Spinal cord (tissue), 10 donors: Measurements from ENCODE around the gene NDST3. TPM values are rescaled to one million over a fixed set of nuclear protein-coding genes. Genes with fewer than 3 reads are reported as not detected.

ENCODE experiments used
- DNase-seq, 6 donors: peaks; one replicate each; pipeline versions ENCODE4 v3.0.0 to v3.0.0-alpha.2; 2013 to 2015; ENCODE audit warnings: low spot score in 6 of 6, low read depth in 4 of 6
- H3K27ac ChIP-seq: one replicate; pipeline ENCODE4 v1.5.1; 2013; ENCODE audit warnings: low read depth, low read length, control low read depth
- H3K27me3 ChIP-seq: one replicate; pipeline ENCODE4 v1.6.1; 2013; ENCODE audit warnings: low read length; ENCODE audit not compliant: control insufficient read depth, insufficient read depth
- H3K36me3 ChIP-seq: one replicate; pipeline ENCODE4 v1.6.1; 2013; ENCODE audit warnings: low read length; ENCODE audit not compliant: control insufficient read depth, insufficient read depth
- H3K4me1 ChIP-seq: one replicate; pipeline ENCODE4 v1.6.1; 2013; ENCODE audit warnings: low read length; ENCODE audit not compliant: control insufficient read depth, insufficient read depth
- H3K4me3 ChIP-seq: one replicate; pipeline ENCODE4 v1.5.1; 2013; ENCODE audit warnings: low read depth, low read length, control low read depth
- H3K9me3 ChIP-seq: one replicate; pipeline ENCODE4 v1.6.1; 2013; ENCODE audit warnings: low read length; ENCODE audit not compliant: control insufficient read depth, insufficient read depth
- WGBS: methylation state at CpG from one replicate; pipeline ENCODE4 v1.1.5; 2013; ENCODE audit warnings: missing lambda C conversion rate; ENCODE audit not compliant: insufficient coverage; 5-methylcytosine and 5-hydroxymethylcytosine counted together
- polyA plus RNA-seq, 2 donors: library from polyadenylated mRNA; unstranded; fragments of 120-200 nt; gene quantifications; one replicate each; pipeline ENCODE4 v1.2.1, GENCODE V29; 2013; ENCODE audit not compliant: insufficient read length in 2 of 2
- total RNA-seq, 2 donors: library from RNA; depleted of rRNA in 1 of 2; stranded (reverse); fragments of 120-200 nt in 1 of 2; fragments of >200 nt in 1 of 2; gene quantifications; one replicate each; pipeline versions ENCODE4 v1.2.3 to v1.2.4, GENCODE V29; 2013 to 2014
- donor health status: healthy.

NDST3 gene
- total and polyA plus RNA-seq, 4 donors: 6.6 to 24.2 (median 9.8) TPM

DNA sequence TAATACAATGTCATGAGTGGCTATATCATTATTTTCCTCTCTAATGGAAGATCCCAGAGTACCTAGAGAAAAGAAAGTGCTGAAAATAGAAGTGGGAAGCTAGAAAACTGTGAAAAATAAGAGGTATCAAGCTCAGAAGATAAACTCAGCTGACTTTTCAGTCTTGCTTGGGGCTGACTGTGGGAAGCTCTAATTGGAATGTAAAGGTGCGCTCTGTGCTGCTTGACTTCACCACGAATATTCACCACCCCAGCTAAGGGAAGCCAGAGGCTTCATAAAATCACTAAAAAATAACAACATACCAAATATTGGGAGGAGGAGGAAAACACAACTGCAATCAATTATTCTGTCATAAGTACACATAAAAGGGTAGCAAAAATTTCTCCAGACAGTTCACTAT is 25.1 kb downstream of the NDST3 start:
- WGBS: no CpG with 5 or more reads among the region's 2 CpGs
- H3K4me1 ChIP-seq: no peaks in the 10 kb centered on the region
- H3K4me3 ChIP-seq: no peak overlapping the region
- no peaks in the 10 kb centered on the region for H3K27me3 ChIP-seq
- no peaks in the 10 kb centered on the region for H3K9me3 ChIP-seq
- H3K27ac ChIP-seq: no peak overlapping the region
- H3K36me3 ChIP-seq: no peaks in the 10 kb centered on the region
- DNase-seq: no peak

GRCh38 chr4:118076958-118077766 is 42.9 kb downstream of the NDST3 start:
- DNase-seq: no peak
- no peaks in the 10 kb centered on the region for H3K36me3 ChIP-seq
- WGBS: 82% methylated on average over 5 of the region's 8 CpGs
- H3K9me3 ChIP-seq: no peaks in the 10 kb centered on the region
- H3K27me3 ChIP-seq: no peaks in the 10 kb centered on the region
- H3K27ac ChIP-seq: no peak overlapping the region
- no peaks in the 10 kb centered on the region for H3K4me1 ChIP-seq
- H3K4me3 ChIP-seq: no peak overlapping the region

DNA sequence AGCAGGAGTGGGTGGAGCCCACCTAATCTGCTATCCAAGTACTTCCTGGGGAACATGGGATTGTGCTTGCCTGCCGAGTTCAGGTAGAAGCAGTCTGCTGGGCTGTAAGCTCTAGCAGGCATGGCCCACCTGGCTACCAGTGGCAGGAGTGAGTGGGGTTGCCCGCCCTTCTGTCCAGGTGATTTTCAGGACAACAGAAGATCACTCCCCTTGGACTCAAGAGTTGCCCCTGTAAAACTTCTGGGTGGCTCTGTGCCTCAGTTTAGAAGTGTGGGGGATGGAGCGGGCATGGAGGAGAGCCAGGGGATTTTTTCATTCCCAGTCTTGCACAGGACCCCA is 43.5 kb downstream of the NDST3 start:
- DNase-seq: no peak
- H3K4me1 ChIP-seq: no peaks in the 10 kb centered on the region
- no peaks in the 10 kb centered on the region for H3K9me3 ChIP-seq
- 98% methylated on average over 3 of the region's 3 CpGs for WGBS
- no peaks in the 10 kb centered on the region for H3K27me3 ChIP-seq
- no peaks in the 10 kb centered on the region for H3K36me3 ChIP-seq
- no peak overlapping the region for H3K27ac ChIP-seq
- H3K4me3 ChIP-seq: no peak overlapping the region

GRCh38 chr4:118081434-118081833 is 47.1 kb downstream of the NDST3 start:
- no peak overlapping the region for H3K27ac ChIP-seq
- peak in 4 of 6 donors; percentile 6 to 88 (median 18) for DNase-seq
- no peaks in the 10 kb centered on the region for H3K9me3 ChIP-seq
- no peaks in the 10 kb centered on the region for H3K36me3 ChIP-seq
- H3K4me1 ChIP-seq: no peaks in the 10 kb centered on the region
- H3K4me3 ChIP-seq: no peak overlapping the region
- H3K27me3 ChIP-seq: no peaks in the 10 kb centered on the region

GRCh38 chr4:118082182-118082581 is 47.9 kb downstream of the NDST3 start:
- H3K27me3 ChIP-seq: no peaks in the 10 kb centered on the region
- WGBS: no CpG with 5 or more reads among the region's 1 CpG
- no peaks in the 10 kb centered on the region for H3K36me3 ChIP-seq
- no peaks in the 10 kb centered on the region for H3K4me1 ChIP-seq
- no peaks in the 10 kb centered on the region for H3K9me3 ChIP-seq
- no peak for DNase-seq
- no peak overlapping the region for H3K4me3 ChIP-seq
- no peak overlapping the region for H3K27ac ChIP-seq

DNA sequence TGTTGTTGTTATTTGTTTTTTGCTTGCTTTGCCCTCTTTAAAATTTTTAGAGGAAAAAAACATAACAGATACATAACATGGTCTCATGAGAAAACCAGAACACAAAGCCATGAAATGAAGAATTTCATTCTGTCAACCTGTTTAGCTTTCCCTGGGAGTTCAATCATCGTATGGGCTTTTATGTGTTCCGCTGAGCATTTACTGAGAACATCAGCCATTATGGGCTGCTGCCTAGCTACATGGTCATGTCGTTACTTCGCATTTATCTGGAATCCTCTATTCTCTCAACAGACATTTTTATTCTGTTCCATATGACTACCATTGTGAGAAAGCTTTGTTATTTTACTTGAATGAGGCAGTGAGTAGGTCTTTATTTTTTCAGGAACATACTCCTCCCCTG is 51.4 kb downstream of the NDST3 start:
- no CpG with 5 or more reads among the region's 4 CpGs for WGBS
- peak in 1 of 6 donors; percentile 36 for DNase-seq
- no peaks in the 10 kb centered on the region for H3K36me3 ChIP-seq
- no peaks in the 10 kb centered on the region for H3K9me3 ChIP-seq
- no peak overlapping the region for H3K4me3 ChIP-seq
- H3K27me3 ChIP-seq: no peaks in the 10 kb centered on the region
- H3K27ac ChIP-seq: no peak overlapping the region
- no peaks in the 10 kb centered on the region for H3K4me1 ChIP-seq

DNA sequence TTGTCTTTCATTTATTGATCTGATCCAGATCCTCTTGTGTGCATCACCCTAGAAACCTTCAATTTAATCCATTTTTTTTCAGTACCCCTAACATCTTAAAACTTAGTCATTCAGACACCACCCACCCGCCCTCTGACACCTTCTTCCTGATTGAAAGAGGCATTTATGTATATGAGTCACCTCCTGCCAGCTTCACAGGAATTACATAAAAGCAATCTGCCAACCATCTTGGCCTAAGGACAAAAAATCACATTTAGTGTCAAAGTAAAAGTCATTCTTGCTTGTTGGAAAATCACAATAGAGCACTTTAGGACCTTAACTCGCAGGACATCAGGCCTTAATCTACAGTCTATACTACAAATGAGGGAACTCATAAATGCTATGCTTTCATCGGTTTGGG is 52.1 kb downstream of the NDST3 start:
- Histone ChIP-seq H3K36me3 (no peaks in the 10 kb centered on the region), H3K27ac (no peak overlapping the region), H3K27me3 (no peaks in the 10 kb centered on the region), H3K9me3 (no peaks in the 10 kb centered on the region), H3K4me3 (no peak overlapping the region), H3K4me1 (no peaks in the 10 kb centered on the region)
- WGBS: no CpG with 5 or more reads among the region's 3 CpGs
- peak in 2 of 6 donors; percentile 45 to 51 for DNase-seq

DNA sequence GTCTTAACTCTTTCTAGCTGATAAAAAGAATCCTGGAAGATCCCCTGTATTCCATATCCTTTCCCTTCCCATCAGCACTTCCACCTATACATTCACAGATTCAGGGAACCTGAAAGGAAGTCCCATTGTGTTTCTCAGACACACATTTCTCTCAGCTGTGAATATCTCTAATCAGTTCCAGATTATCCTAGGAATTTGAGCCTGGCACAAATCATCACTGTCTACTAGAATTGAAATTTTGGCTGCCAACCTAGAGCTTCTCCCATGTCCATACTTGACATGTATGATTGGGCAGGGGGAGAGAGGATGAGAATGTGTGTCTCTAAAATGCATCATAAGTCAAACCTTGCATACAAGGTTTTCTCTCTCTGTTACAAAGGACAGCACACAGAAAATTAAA is 53.1 kb downstream of the NDST3 start:
- Histone ChIP-seq H3K36me3 (no peaks in the 10 kb centered on the region), H3K27ac (no peak overlapping the region), H3K4me3 (no peak overlapping the region), H3K4me1 (no peaks in the 10 kb centered on the region), H3K27me3 (no peaks in the 10 kb centered on the region), H3K9me3 (no peaks in the 10 kb centered on the region)
- DNase-seq: no peak

DNA sequence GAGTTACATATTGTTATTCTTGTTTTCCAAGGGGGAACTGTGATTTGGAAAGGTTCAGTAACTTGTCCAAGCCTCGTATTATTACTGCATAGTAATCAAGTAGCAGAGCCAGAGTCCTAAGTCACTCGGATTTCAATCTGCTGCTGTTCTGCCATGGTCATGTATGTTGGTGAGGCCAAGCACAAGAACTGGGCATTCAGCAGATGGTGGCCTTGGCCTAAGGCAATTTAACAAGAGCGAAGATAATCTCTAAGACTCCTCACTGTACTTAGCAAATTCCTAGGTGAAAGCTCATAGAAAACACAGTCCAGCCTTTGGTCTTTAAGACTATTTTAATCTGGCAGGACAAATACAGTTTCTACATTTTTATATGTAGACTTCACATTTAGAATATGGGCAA is 64.8 kb downstream of the NDST3 start:
- Histone ChIP-seq H3K36me3 (no peaks in the 10 kb centered on the region), H3K9me3 (no peaks in the 10 kb centered on the region), H3K27ac (no peak overlapping the region), H3K4me1 (no peaks in the 10 kb centered on the region), H3K27me3 (no peaks in the 10 kb centered on the region), H3K4me3 (no peak overlapping the region)
- no peak for DNase-seq
- 83% methylated on average over 1 of the region's 3 CpGs for WGBS

GRCh38 chr4:118102195-118102594 is 67.9 kb downstream of the NDST3 start:
- H3K27me3 ChIP-seq: no peaks in the 10 kb centered on the region
- no peak overlapping the region for H3K4me3 ChIP-seq
- no peaks in the 10 kb centered on the region for H3K36me3 ChIP-seq
- WGBS: no CpG with 5 or more reads among the region's 2 CpGs
- H3K9me3 ChIP-seq: no peaks in the 10 kb centered on the region
- no peak overlapping the region for H3K27ac ChIP-seq
- DNase-seq: no peak
- no peaks in the 10 kb centered on the region for H3K4me1 ChIP-seq
